Neural cell (in vitro differentiated cells): ENCODE measurements around the gene GTF2E1.

ENCODE experiments used
- CTCF ChIP-seq: fragments of 450-650 bp; IDR thresholded peaks from 2 replicates; pipeline ENCODE4 v1.5.1; 2014; ENCODE audit warnings: antibody characterized with exemption, mild to moderate bottlenecking, moderate library complexity; ENCODE audit not compliant: poor library complexity, severe bottlenecking
- EP300 ChIP-seq: fragments of 450-650 bp; conservative IDR thresholded peaks from 2 replicates; pipeline ENCODE4 v1.6.1; 2014; ENCODE audit warnings: antibody characterized with exemption, mild to moderate bottlenecking, moderate library complexity; ENCODE audit not compliant: poor library complexity, severe bottlenecking
- EZH2 ChIP-seq: fragments of 200-600, 300-800 bp; shearing (Covaris generic), sonication (generic); IDR thresholded peaks from 2 replicates; pipeline ENCODE4 v1.6.1; 2014; ENCODE audit warnings: antibody characterized with exemption, low read length, borderline replicate concordance, mild to moderate bottlenecking; ENCODE audit not compliant: insufficient read depth, poor library complexity, severe bottlenecking
- MXI1 ChIP-seq: fragments of 450-650 bp; conservative IDR thresholded peaks from 2 replicates; pipeline ENCODE4 v1.6.1; 2014; ENCODE audit warnings: antibody characterized with exemption, mild to moderate bottlenecking; ENCODE audit not compliant: poor library complexity, severe bottlenecking
- POLR2AphosphoS5 ChIP-seq: IDR thresholded peaks from 2 replicates; pipeline ENCODE4 v1.6.1; 2012
- RAD21 ChIP-seq: fragments of 450-650 bp; conservative IDR thresholded peaks from 2 replicates; pipeline ENCODE4 v1.6.1; 2014; ENCODE audit warnings: antibody characterized with exemption, mild to moderate bottlenecking, moderate library complexity
- REST ChIP-seq: IDR thresholded peaks from 2 replicates; pipeline ENCODE4 v1.6.1; 2012; ENCODE audit warnings: borderline replicate concordance
- TAF1 ChIP-seq: IDR thresholded peaks from 2 replicates; pipeline ENCODE4 v1.6.1; 2012; ENCODE audit warnings: low read depth

DNA sequence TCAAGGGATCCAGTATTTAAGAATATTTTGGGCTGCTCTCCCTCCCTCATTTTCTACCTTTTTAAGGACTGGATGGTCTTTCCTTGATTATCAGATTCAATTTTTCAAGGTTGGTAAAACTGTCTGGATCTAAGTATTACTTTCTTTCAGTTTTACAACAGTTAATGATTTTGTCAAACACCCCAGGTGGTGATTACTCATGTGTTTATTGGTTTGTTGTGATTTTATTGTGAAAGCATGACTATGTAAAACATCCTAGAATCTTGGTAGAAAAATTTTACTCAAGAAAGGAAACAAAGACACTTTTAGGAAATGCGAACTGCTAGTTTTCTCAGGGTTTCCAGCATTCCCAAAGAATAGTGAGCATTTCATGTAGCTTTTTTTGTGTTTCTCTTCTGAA lies 7.3 kb downstream of the GTF2E1 start:
- TF ChIP-seq EZH2 (no peak), CTCF (no peak), TAF1 (no peak), RAD21 (no peak), POLR2AphosphoS5 (no peak), MXI1 (no peak), EP300 (no peak), REST (no peak)
